HG02571 (cell line): Measurements from ENCODE around the gene LILRB2.
"Not testable (repeated sequence)": the region's sequence is repeated elsewhere in the genome, so short reads cannot be mapped to it uniquely, and the experiment has no call there.

Experiments
- ATAC-seq: cut with Tn5 transposase; IDR thresholded peaks from one replicate; pipeline ENCODE4 v1.9.1; 2021; ENCODE audit warnings: mild to moderate bottlenecking, moderate library complexity; ENCODE audit not compliant: unreplicated experiment

LILRB2 gene

GRCh38 chr19:54307389-54308020 is 26.6 kb upstream of the LILRB2 start:
- ATAC-seq = no peak

- ATAC-seq = no peak
Measured at GRCh38 chr19:54305141-54305540, 24.2 kb upstream of the LILRB2 start.

DNA sequence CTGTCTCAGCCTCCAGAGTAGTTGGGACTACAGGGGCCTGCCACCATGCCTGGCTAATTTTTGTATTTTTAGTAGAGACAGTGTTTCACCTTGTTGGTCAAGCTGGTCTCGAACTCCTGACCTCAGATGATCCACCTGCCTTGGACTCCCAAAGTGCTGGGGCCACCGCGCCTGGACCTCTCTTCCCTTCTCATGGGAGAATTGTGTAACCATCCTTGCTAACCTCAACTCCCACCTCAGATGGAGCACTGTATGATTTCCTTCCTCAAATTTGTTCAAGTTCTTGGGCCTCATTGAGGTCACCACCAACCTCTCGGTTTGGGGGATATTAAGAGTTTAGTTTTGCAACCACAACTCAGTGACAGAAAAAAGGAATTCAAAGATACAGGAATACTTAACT is 21.3 kb upstream of the LILRB2 start:
- no peak for ATAC-seq

GRCh38 chr19:54299515-54299914 is 18.6 kb upstream of the LILRB2 start:
- no peak for ATAC-seq

GRCh38 chr19:54299126-54299498 is 18.2 kb upstream of the LILRB2 start:
- ATAC-seq = no peak

DNA sequence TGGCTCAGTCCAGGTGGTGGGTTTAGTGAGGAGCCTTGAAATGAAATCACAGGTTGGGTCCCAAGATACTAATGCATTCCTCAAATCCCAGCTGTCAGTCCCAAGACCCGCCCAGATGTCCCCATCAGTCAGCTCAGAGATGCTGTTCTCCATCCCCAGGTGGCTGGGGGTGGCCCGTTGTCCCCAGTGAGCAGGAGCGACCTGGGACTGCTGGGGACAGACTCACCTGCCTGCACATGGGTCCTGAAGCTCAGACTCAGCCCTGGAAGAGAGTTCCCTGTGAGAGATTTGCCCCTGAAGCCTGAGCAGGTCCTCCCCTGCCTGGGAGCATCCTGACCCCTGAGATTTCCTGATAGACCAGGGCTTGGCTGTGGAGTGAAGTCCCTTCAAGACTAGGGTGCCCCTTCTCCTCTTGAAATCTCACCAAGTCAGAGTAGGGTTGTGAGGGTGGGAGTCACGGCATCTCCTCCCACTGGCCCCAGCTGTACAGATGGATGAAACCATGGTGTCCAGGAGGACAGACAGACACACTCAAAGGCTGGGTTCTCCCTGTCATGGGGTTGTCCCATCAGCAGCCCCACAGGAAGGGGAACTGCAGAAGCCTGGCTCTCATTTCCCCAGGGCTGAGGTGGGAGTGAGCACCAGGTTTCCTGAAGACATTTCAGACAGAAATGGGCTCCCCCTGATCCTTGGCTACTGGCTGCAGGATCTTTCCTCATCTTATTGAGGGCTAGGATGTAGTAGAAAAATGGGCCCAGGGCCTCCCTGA is 17.6 kb upstream of the LILRB2 start:
- ATAC-seq = no peak

DNA sequence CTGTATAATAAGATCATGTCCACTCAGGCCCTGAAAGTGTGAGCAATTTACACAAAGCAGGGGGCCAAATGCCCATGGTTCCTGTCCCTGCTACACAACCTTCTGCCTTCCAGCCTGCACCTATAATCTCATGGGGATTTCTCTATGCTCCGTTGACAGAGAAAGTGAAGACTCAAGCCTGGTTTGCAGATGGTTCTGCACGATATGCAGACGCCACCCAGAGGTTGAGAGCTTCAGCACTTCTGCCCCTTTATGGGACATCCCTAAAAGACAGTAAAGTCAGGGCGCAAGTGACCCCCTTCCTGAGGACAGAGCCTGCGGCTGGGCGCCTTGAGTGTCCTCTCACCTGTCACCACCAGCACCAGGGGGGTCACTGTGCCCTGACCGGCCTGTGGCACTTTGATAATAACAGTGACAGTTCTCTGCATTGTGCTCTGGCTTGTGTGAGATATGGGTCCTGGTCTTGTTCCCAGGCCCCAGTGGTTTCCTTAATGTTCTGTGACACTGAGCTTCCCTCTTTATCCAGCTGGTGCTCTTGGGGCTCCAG is 16.9 kb upstream of the LILRB2 start:
- no peak for ATAC-seq

- no peak for ATAC-seq
Measured at GRCh38 chr19:54294539-54294938, 13.6 kb upstream of the LILRB2 start.

- not testable (repeated sequence) for ATAC-seq
Measured at GRCh38 chr19:54289160-54289559, 8.2 kb upstream of the LILRB2 start.

- no peak for ATAC-seq
Measured at GRCh38 chr19:54287456-54287855, 6.5 kb upstream of the LILRB2 start.

DNA sequence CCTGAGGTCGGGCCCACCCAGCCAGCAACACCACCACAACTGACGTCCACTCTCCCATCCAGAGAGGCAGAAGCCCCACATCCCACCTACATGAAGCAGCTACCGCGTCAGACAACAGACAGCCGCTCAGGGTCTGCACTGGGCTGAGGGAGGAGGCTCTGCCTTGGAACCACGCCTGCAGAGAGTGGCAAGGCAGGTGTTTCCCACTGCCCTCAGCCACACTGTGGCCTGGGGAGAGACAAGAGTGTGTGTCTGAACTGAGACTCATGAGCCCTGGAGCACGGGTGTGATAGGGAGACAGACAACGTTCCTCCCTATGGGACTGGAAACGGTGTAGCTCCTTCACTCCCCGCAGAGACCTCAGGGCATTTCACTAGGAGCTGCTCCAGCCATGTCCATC is 5.4 kb upstream of the LILRB2 start:
- ATAC-seq = not testable (repeated sequence)

DNA sequence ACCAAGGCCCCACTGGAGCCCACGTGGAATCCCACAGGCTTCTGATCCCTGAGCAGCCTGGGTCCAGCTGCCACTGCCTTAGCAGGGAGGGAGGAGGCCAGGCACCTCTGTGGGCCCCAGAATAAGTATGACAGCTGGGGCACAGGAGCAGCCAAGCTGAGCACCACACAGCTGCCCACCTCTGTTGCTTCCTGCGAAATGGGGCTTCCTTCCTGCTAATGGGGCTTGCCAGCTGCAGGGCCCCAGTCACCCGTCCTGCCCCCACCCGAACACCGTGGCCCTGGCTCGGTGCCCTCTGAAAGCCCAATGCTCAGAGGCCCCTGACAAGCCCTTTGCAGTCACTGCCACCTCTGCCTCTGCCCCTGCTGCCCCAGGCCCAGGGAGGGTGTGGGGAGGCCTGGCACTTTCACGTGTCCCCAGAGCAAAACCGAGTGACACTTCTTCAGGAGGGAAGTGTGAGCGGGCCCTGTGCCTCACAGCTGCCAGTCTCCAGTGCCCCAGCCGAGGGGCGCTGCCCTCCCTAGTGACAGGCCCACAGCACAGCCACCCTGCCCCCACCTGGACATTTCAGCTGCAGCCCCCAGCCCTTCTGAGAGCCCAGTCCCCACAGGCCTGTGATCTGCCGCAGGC is 4.6 kb upstream of the LILRB2 start:
- ATAC-seq = not testable (repeated sequence)

- no peak for ATAC-seq
Measured at GRCh38 chr19:54282686-54283470, 2.0 kb upstream of the LILRB2 start.

DNA sequence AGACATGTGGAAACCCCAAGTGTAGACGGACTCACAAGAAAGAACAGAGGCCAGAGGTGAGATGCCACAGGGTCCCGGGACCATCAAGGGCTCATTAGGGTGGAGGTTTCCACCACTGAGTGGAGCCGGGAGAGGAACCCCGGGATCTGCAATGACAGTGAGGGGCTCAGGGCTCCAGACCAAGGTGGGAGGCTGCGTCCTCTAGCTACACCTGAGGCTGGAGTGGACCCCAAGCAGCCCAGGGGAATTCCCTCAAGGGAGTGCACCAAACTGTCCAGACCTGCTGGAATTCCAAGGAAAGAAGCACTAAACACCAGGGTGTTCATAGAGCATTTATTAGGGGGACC is 792 bp upstream of the LILRB2 start:
- not testable (repeated sequence) for ATAC-seq

- not testable (repeated sequence) for ATAC-seq
Measured at GRCh38 chr19:54280441-54280840, 469 bp downstream of the LILRB2 start.

- not testable (repeated sequence) for ATAC-seq
Measured at GRCh38 chr19:54280025-54280424, 885 bp downstream of the LILRB2 start.

DNA sequence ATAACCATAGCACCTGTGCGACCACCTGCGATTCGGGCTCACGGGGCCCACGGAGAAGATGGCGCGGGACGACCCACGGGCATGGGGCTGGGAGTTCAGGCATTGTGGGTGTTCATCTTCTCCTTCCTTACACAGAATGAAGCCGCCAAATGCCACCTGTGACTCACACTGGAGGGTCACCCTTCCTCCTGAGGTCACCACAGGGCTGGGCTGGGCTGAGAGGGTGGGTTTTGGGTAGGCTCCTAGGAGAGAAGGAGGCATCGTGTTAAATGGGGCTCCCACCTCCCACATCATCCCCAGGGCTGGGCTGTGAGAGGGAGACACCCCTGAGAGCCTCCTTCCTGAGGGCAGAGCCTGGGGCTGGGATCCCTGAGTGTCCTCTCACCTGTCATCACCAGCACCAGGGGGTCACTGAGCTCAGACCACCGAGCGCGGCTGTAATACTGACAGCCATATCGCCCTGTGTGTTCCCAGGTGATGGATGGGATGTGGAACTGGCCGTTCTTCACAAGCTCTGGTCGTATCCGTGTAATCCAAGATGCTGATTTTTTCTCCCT is 1.4 kb downstream of the LILRB2 start:
- no peak for ATAC-seq

- ATAC-seq = not testable (repeated sequence)
Measured at GRCh38 chr19:54278571-54279195, 2.2 kb downstream of the LILRB2 start.

DNA sequence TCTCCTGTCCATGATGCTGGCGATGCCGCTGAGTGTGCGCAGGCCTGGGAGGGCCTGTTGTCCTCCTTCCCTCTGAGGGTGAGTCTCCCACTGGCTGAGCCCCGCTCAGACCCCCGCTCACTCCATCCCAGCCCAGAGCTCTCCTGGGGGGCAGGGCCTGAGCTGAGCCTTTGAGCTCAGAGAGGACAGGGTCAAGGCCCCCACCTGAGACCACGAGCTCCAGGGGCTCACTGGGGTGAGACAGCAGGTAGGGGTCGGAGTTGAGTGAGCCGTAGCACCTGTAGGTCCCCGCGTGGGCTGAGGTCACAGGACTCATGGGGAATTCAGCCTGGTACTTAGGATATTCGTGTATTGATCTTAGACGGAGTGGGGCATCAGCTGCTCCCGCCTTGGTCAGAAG is 2.9 kb downstream of the LILRB2 start:
- not testable (repeated sequence) for ATAC-seq

GRCh38 chr19:54277111-54277615 is 3.7 kb downstream of the LILRB2 start:
- not testable (repeated sequence) for ATAC-seq
